HEK293 (cell line): ENCODE measurements around the gene DACT2.

ENCODE experiments used
- CTCF ChIP-seq: fragments of 450-650 bp; formaldehyde crosslinking; IDR thresholded peaks from 2 replicates; pipeline ENCODE4 v1.5.1; 2016; ENCODE audit warnings: missing biosample characterization, missing genetic modification characterization
- KLF10 ChIP-seq: fragments of 450-650 bp; IDR thresholded peaks from 2 replicates; pipeline ENCODE4 v1.5.1; 2018; ENCODE audit warnings: missing biosample characterization, mild to moderate bottlenecking, missing genetic modification characterization
- REST ChIP-seq: fragments of 450-650 bp; formaldehyde crosslinking; IDR thresholded peaks from 2 replicates; pipeline ENCODE4 v1.5.1; 2016; ENCODE audit warnings: missing biosample characterization, missing genetic modification characterization
- YY1 ChIP-seq: fragments of 450-650 bp; formaldehyde crosslinking; IDR thresholded peaks from 2 replicates; pipeline ENCODE4 v1.5.1; 2018; ENCODE audit warnings: missing biosample characterization, missing genetic modification characterization
- ZBTB10 ChIP-seq: fragments of 450-650 bp; formaldehyde crosslinking; IDR thresholded peaks from 2 replicates; pipeline ENCODE4 v1.5.1; 2016; ENCODE audit warnings: missing biosample characterization, missing genetic modification characterization
- ZBTB21 ChIP-seq: fragments of 450-650 bp; formaldehyde crosslinking; IDR thresholded peaks from 2 replicates; pipeline ENCODE4 v1.5.1; 2017; ENCODE audit warnings: missing biosample characterization, missing genetic modification characterization
- ZBTB48 ChIP-seq: fragments of 450-650 bp; formaldehyde crosslinking; IDR thresholded peaks from 2 replicates; pipeline ENCODE4 v1.5.1; 2016; ENCODE audit warnings: missing biosample characterization, missing genetic modification characterization
- ZBTB8A ChIP-seq: fragments of 450-650 bp; formaldehyde crosslinking; IDR thresholded peaks from 2 replicates; pipeline ENCODE4 v1.5.1; 2016; ENCODE audit warnings: missing biosample characterization, missing genetic modification characterization
- ZFHX2 ChIP-seq: fragments of 450-650 bp; formaldehyde crosslinking; conservative IDR thresholded peaks from 2 replicates; pipeline ENCODE4 v1.5.1; 2016; ENCODE audit warnings: missing biosample characterization, missing genetic modification characterization
- ZNF214 ChIP-seq: fragments of 450-650 bp; formaldehyde crosslinking; IDR thresholded peaks from 2 replicates; pipeline ENCODE4 v1.5.1; 2017; ENCODE audit warnings: missing biosample characterization, mild to moderate bottlenecking, missing genetic modification characterization, borderline replicate concordance
- ZNF335 ChIP-seq: fragments of 450-650 bp; formaldehyde crosslinking; conservative IDR thresholded peaks from 2 replicates; pipeline ENCODE4 v1.5.1; 2016; ENCODE audit warnings: missing biosample characterization, missing genetic modification characterization
- ZNF341 ChIP-seq: fragments of 450-650 bp; formaldehyde crosslinking; IDR thresholded peaks from 2 replicates; pipeline ENCODE4; 2016; ENCODE audit warnings: low read depth, missing biosample characterization, missing genetic modification characterization

GRCh38 chr6:168291450-168291849 lies 28.1 kb downstream of the DACT2 start:
- TF ChIP-seq CTCF (tag by site-specific recombination) (no peak), REST (tag by site-specific recombination) (no peak), ZBTB10 (no peak), ZNF341 (tag by site-specific recombination) (no peak), ZBTB48 (tag by site-specific recombination) (no peak), ZFHX2 (tag by site-specific recombination) (no peak), ZBTB21 (tag by site-specific recombination) (no peak), KLF10 (tag by site-specific recombination) (no peak), ZNF335 (tag by site-specific recombination) (no peak), ZBTB8A (tag by site-specific recombination) (no peak), ZNF214 (no peak), YY1 (tag by site-specific recombination) (no peak)
